ENCODE data around the gene AAR2.

- TF ChIP-seq ZNF274 (IDR thresholded peaks at IDR 0.05; ENCODE audit: low read depth, low read length) (no peak), YY1 (IDR thresholded peaks at IDR 0.05; ENCODE audit: insufficient read depth, insufficient read length) (no peak), SUZ12 (IDR thresholded peaks at IDR 0.05; ENCODE audit: extremely low read depth, insufficient read depth, insufficient read length) (no peak)
Observed at GRCh38 chr20:36267605-36268381, 31.5 kb downstream of the AAR2 start.

Measured in NT2/D1 (cell line).